ENCODE data around the gene ZSWIM5.
A peak's percentile ranks its signal among the peaks of the same experiment; 100 is the strongest.
"Not testable (repeated sequence)": the region's sequence is repeated elsewhere in the genome, so short reads cannot be mapped to it uniquely, and the experiment has no call there.

The ZSWIM5 gene

DNA sequence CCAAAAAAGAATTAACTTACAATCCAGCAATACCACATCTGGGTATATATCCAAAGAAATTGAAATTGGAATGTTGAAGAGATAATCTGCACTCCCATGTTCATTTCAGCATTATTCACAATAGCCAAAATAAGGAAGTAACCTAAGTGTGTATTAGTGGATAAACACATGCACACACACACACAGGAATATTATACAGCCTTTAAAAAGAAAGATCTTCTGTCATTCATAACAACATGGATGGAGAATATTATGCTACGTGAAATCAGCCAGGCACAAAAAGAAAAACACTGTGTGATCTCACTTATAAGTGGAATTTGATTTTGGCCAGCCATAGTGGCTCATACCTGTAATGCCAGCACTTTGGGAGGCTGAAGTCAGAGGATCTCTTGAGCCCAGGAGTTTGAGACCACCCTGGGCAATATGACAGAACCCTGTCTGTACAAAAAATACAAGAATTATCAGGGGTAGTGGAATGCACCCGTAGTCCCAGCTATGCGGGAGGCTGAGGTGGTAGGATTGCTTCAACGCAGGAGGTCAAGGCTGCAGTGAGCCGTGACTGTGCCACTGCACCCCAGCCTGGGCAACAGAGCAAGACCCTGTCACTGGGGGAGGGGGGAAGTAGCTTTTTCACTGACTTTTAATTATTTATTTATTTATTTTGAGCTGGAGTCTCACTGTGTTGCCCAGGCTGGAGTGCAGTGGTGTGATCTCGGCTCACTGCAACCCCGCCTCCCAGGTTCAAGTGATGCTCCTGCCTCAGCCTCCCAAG, 210.8 kb downstream of the ZSWIM5 start:
- H3K4me3 ChIP-seq (ENCODE audit: low read depth, low read length), result no peak overlapping the region
- TF ChIP-seq, protein P1, sequence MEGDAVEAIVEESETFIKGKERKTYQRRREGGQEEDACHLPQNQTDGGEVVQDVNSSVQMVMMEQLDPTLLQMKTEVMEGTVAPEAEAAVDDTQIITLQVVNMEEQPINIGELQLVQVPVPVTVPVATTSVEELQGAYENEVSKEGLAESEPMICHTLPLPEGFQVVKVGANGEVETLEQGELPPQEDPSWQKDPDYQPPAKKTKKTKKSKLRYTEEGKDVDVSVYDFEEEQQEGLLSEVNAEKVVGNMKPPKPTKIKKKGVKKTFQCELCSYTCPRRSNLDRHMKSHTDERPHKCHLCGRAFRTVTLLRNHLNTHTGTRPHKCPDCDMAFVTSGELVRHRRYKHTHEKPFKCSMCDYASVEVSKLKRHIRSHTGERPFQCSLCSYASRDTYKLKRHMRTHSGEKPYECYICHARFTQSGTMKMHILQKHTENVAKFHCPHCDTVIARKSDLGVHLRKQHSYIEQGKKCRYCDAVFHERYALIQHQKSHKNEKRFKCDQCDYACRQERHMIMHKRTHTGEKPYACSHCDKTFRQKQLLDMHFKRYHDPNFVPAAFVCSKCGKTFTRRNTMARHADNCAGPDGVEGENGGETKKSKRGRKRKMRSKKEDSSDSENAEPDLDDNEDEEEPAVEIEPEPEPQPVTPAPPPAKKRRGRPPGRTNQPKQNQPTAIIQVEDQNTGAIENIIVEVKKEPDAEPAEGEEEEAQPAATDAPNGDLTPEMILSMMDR (IDR thresholded peaks at IDR 0.05; ENCODE audit: low read depth, low read length), result no peak

DNA sequence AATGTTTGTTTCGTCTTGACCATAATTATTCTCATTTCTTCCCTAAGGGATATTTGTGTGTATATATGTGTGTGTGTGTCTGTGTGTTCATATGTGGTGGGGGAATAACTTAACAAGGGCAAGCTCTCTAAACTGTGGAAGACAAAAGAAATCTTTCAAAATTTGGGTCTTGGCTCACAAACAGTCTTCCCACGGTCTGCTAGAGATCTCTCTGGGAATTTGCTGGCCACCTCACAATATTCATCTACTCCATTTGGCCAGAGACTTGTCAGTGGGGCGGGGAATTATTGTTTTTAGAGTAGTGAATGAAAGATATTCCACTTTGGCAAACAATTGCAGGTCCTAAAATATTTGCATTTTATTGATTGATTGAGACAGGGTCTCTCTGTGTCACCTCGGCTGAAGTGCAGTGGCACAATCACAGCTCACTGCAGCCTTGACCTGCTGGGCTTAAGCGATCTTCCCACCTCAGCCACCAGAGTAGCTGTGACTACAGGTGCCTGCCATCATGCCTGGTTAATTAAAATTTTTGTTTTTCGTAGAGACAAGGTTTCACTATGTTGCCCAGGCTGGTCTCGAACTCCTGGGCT, 212.0 kb downstream of the ZSWIM5 start:
- in situ Hi-C loops (cut with HindIII; ENCODE audit: low sequenced_read_pairs), result no loop called here

More for the DNA sequence above, 210.8 kb downstream of the ZSWIM5 start:
- in situ Hi-C loops (cut with HindIII; ENCODE audit: low sequenced_read_pairs), result no loop called here
- DNase-seq (ENCODE audit: low read depth, low spot score), result no peak

DNA sequence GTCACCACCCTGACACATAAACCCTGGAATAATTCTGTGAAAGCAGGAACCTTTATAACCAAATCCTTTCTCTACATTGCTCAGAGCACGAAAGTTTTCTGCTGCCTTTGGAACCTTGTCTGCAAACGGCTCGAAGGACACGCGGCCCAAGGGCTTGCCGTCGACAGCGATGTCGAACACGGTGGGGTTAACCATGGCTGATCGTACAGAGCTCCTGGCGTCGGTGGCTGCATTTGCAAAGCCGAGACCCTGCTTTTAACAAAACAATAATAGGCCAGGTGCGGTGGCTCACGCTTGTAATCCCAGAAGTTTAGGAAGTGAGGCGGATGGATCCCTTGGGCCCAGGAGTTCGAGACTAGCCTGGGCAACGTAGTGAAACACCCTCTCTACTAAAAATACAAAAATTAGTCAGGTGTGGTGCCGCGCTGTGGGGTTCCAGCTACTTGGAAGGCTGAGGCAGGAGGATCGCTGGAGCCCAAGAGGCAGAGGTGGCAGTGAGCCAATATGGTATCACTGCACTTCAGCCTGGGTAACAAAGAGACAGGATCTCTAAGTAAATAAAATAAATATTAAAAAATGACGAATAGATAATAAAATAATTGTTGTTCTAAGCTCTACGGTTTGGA, 217.8 kb downstream of the ZSWIM5 start:
- TF ChIP-seq, protein P1 (IDR thresholded peaks at IDR 0.05; ENCODE audit: low read depth, low read length), result no peak
- in situ Hi-C loops (cut with HindIII; ENCODE audit: low sequenced_read_pairs), result no loop called here
- no peak for DNase-seq (ENCODE audit: low read depth, low spot score)
- H3K4me3 ChIP-seq (ENCODE audit: low read depth, low read length), result no peak overlapping the region

More for the DNA sequence above, 212.0 kb downstream of the ZSWIM5 start:
- DNase-seq (ENCODE audit: low read depth, low spot score), result no peak
- no peak overlapping the region for H3K4me3 ChIP-seq (ENCODE audit: low read depth, low read length)
- TF ChIP-seq, protein P1 (IDR thresholded peaks at IDR 0.05; ENCODE audit: low read depth, low read length), result no peak

DNA sequence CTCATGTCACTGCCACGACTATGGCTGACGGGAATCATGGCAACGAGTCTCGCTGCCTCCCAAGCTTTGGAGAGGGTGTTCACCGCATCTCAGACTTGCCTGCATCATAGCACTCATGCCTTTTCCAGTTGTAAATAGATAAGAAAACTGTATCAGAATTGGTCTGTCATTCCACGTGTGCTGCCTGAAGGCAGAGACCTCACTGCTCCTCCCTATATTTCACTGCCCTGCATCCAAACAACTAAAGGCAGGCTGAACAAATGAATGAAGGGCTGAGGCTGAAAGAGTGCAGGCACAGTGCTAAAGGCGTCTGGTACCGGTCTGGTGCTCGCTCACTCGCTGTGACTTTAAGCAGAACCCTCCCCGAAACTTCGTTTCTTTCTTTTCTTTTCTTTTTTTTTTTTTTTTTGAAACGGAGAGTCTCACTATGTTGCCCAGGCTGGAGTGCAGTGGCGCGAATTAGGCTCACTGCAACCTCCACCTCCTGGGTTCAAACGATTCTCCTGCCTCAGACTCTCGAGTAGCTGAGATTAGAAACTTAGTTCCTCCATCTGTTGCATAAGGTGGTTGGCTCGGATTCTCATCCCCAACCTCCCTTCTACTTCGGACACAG, 220.6 kb downstream of the ZSWIM5 start:
- no peak for DNase-seq (ENCODE audit: low read depth, low spot score)
- in situ Hi-C loops (cut with HindIII; ENCODE audit: low sequenced_read_pairs), result no loop called here
- H3K4me3 ChIP-seq (ENCODE audit: low read depth, low read length), result peak overlapping the region; percentile 95
- TF ChIP-seq, protein P1 (IDR thresholded peaks at IDR 0.05; ENCODE audit: low read depth, low read length), result no peak

DNA sequence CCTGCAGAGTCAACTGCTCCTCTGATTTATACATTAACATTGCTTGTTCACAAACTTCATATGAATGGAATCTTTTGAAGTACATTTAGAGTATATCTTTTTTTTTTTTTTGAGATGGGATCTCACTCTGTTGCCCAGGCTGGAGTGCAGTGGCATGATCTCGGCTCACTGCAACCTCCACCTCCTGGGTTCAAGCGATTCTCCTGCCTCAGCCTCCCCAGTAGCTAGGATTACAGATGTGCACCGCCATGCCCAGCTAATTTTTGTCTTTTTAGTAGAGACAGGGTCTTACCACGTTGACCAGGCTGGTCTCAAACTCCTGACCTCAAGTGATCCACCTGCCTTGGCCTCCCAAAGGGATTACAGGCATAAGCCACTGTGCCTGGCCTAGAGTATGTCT, 229.0 kb downstream of the ZSWIM5 start:
- in situ Hi-C loops (cut with HindIII; ENCODE audit: low sequenced_read_pairs); H3K4me3 ChIP-seq (ENCODE audit: low read depth, low read length); DNase-seq (ENCODE audit: low read depth, low spot score): not testable (repeated sequence)

DNA sequence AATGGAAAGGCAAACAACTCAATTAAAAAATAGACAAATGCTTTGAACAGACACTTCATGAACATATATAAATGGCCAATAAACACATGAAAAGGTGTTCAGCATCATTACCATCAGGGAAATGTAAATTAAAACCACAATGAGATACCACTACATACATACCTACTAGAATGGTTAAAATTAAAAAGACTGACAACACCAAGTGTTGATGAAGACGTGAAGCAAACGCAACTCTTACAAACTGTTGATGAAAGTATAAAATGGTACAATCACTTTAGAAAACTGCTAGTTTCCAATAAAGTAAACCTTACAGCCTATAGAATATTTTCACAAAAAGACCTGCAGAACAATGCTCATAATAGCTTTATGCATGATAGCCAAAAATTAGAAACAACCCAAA, 230.2 kb downstream of the ZSWIM5 start:
- DNase-seq (ENCODE audit: low read depth, low spot score), result no peak
- TF ChIP-seq, protein P1 (IDR thresholded peaks at IDR 0.05; ENCODE audit: low read depth, low read length), result no peak
- in situ Hi-C loops (cut with HindIII; ENCODE audit: low sequenced_read_pairs), result no loop called here
- H3K4me3 ChIP-seq (ENCODE audit: low read depth, low read length), result no peak overlapping the region

All from astrocyte of the spinal cord (primary cell).